SH-SY5Y (cell line): ENCODE data around the gene MCF2L2.

Experiments
- GATA2 ChIP-seq: IDR thresholded peaks from 2 replicates; pipeline ENCODE4 v1.6.1; 2011; ENCODE audit warnings: mild to moderate bottlenecking, low read depth, low read length
- GATA3 ChIP-seq: IDR thresholded peaks from 2 replicates; pipeline ENCODE4 v1.6.1; 2011; ENCODE audit warnings: low read depth, mild to moderate bottlenecking, low read length, moderate library complexity

DNA sequence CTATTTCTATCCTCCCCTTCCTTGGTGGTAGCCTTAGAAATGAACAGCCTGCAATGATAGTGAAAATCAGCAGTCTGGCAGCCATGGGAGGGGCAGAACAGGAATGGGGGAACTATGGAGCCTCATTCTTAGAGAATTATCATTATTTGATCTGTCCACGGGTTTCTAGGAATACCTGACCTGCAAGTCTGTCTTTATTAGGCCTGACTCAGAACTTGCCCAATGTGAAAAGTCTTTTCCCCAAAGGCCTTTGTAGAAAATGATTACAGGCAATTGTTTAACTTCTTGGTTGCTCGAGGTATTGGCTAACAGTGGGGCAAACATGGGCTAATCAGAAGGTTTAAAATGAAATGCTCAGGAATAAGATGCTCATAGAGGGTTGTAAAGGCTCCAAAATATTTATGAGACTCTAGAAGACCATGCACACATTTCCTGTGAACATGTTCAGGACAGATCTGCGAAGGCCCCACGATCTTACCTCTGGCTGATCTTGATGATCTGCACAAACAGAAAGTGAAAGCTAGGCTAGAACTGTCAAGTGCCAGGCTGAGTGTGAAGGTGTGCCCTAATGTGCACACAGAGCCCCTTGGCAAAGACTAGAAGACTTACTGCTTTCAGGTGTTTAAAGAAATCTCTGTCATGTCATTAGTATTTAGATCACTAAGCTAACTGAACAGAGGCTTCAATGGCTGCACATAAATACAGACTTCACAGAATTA is 226.3 kb downstream of the MCF2L2 start:
- no peak for TF ChIP-seq GATA3
- no peak for TF ChIP-seq GATA2
